ENCODE measurements around the gene TMEM26. TPM values are rescaled to one million over a fixed set of nuclear protein-coding genes. Genes with fewer than 3 reads are reported as not detected.

The TMEM26 gene
- total RNA-seq, 1 donor from 2014 or later, result 0.25 TPM

- H3K36me3 ChIP-seq, result no peaks in the 10 kb centered on the region
- no peak for TF ChIP-seq POLR2AphosphoS5 (IDR thresholded peaks at IDR 0.05; ENCODE audit: insufficient read depth in 1 of 2, low read depth in 1 of 2)
- TF ChIP-seq CTCF (IDR thresholded peaks at IDR 0.05), result no peak
- TF ChIP-seq POLR2A (IDR thresholded peaks at IDR 0.05), result no peak
- H3K9me3 ChIP-seq, result no peaks in the 10 kb centered on the region
- H3K27me3 ChIP-seq, result no peaks in the 10 kb centered on the region
- no peaks in the 10 kb centered on the region for H3K4me1 ChIP-seq
- no peak for DNase-seq (ENCODE audit: extremely low spot score in 2 of 2)
- no peak overlapping the region for H3K4me3 ChIP-seq
- H3K27ac ChIP-seq, result no peak overlapping the region
- intact Hi-C loops (cut with DNase I), result no loop called here
Observed at GRCh38 chr10:61411706-61412105, 41.5 kb downstream of the TMEM26 start.

DNA sequence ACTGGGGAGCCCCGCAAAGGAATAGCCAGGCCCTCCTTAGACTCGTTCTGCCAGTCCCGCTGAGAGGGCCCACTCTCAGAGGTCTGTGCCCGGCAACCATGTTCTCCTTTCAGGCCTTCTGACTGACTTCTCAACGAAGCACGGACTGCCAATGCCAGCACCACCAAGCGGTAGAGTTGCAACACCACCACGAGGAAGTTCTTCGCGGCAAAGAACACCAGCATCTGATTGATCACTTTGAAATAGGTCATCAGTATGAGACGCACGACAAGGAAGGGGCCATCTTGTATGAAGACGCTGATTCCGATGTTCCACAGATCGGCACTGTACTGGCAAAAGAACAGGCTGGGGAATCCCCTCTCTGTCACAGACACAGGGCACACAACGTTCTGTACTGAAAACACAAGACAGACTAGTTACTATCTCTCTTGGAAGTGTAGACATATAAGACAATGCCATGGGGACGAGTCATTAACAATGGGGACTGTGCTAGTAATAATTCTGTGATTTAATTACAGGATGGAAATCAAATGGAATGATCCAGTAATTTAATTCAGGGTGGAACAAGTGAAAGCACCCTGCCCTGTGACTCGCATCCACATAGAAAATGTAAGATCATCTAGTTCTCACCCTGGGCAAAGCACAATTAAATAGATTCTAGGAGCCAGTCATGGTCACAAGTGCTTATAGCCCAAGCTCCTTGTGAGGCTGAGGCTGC is 42.7 kb downstream of the TMEM26 start:
- H3K27ac ChIP-seq, result no peak overlapping the region
- no peaks in the 10 kb centered on the region for H3K36me3 ChIP-seq
- DNase-seq (ENCODE audit: extremely low spot score in 2 of 2), result no peak
- TF ChIP-seq CTCF (IDR thresholded peaks at IDR 0.05) (no peak), POLR2A (IDR thresholded peaks at IDR 0.05) (no peak), POLR2AphosphoS5 (IDR thresholded peaks at IDR 0.05; ENCODE audit: insufficient read depth in 1 of 2, low read depth in 1 of 2) (no peak)
- H3K9me3 ChIP-seq, result no peaks in the 10 kb centered on the region
- intact Hi-C loops (cut with DNase I), result no loop called here
- no peaks in the 10 kb centered on the region for H3K27me3 ChIP-seq
- no peak overlapping the region for H3K4me3 ChIP-seq
- no peaks in the 10 kb centered on the region for H3K4me1 ChIP-seq

DNA sequence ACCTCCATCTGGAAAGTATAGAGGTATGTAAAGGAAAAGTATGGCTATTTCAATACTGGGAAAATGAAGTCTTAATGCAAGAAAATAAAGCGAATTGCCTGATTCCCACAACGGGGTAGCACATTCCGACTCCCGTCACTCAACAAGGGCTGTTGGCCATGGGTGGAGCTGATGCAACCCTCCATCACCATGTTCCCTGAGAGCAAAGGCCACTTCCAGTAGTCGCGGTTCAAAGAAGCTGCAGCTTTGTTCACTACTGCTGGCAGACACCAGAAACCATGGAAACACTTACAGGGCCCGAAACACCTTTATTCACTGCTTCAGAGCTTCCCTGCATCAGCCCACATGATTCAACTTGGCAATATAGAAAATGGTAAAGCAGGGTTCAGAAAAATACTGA is 44.0 kb downstream of the TMEM26 start:
- DNase-seq (ENCODE audit: extremely low spot score in 2 of 2), result no peak
- Histone ChIP-seq H3K9me3 (no peaks in the 10 kb centered on the region), H3K4me3 (no peak overlapping the region), H3K27me3 (no peaks in the 10 kb centered on the region), H3K27ac (no peak overlapping the region), H3K4me1 (no peaks in the 10 kb centered on the region), H3K36me3 (no peaks in the 10 kb centered on the region)
- TF ChIP-seq POLR2A (IDR thresholded peaks at IDR 0.05) (no peak), CTCF (IDR thresholded peaks at IDR 0.05) (no peak), POLR2AphosphoS5 (IDR thresholded peaks at IDR 0.05; ENCODE audit: insufficient read depth in 1 of 2, low read depth in 1 of 2) (no peak)
- intact Hi-C loops (cut with DNase I), result no loop called here

GRCh38 chr10:61408105-61408504 is 45.1 kb downstream of the TMEM26 start:
- TF ChIP-seq POLR2A (IDR thresholded peaks at IDR 0.05) (no peak), POLR2AphosphoS5 (IDR thresholded peaks at IDR 0.05; ENCODE audit: insufficient read depth in 1 of 2, low read depth in 1 of 2) (no peak), CTCF (IDR thresholded peaks at IDR 0.05) (no peak)
- DNase-seq (ENCODE audit: extremely low spot score in 2 of 2), result no peak
- H3K36me3 ChIP-seq, result no peaks in the 10 kb centered on the region
- intact Hi-C loops (cut with DNase I), result no loop called here
- no peaks in the 10 kb centered on the region for H3K4me1 ChIP-seq
- H3K9me3 ChIP-seq, result no peaks in the 10 kb centered on the region
- H3K27ac ChIP-seq, result no peak overlapping the region
- H3K27me3 ChIP-seq, result no peaks in the 10 kb centered on the region
- no peak overlapping the region for H3K4me3 ChIP-seq

- TF ChIP-seq CTCF (IDR thresholded peaks at IDR 0.05) (no peak), POLR2AphosphoS5 (IDR thresholded peaks at IDR 0.05; ENCODE audit: insufficient read depth in 1 of 2, low read depth in 1 of 2) (no peak), POLR2A (IDR thresholded peaks at IDR 0.05) (no peak)
- H3K4me3 ChIP-seq, result no peak overlapping the region
Observed at GRCh38 chr10:61406736-61407135, 46.4 kb downstream of the TMEM26 start.

More at GRCh38 chr10:61406736-61407135, 46.4 kb downstream of the TMEM26 start:
- Histone ChIP-seq H3K9me3 (no peaks in the 10 kb centered on the region), H3K4me1 (no peaks in the 10 kb centered on the region), H3K27ac (no peak overlapping the region), H3K27me3 (no peaks in the 10 kb centered on the region), H3K36me3 (no peaks in the 10 kb centered on the region)
- intact Hi-C loops (cut with DNase I), result no loop called here
- DNase-seq (ENCODE audit: extremely low spot score in 2 of 2), result no peak
